MV-4-11 (cell line): ENCODE measurements around the gene GPBAR1.

ENCODE experiments used
- DNase-seq: peaks from one replicate; lab custom pipeline; 2025; lab: John Stamatoyannopoulos, UW

The GPBAR1 gene

GRCh38 chr2:218244204-218244603 is 16.6 kb upstream of the GPBAR1 start:
- no peak for DNase-seq

- no peak for DNase-seq
Observed at GRCh38 chr2:218244665-218245064, 16.1 kb upstream of the GPBAR1 start.

GRCh38 chr2:218245214-218245613 is 15.6 kb upstream of the GPBAR1 start:
- DNase-seq = peak; percentile 27

- DNase-seq = no peak
Observed at GRCh38 chr2:218249691-218250090, 11.1 kb upstream of the GPBAR1 start.

GRCh38 chr2:218252509-218253231 is 8.1 kb upstream of the GPBAR1 start:
- peak; percentile 80 for DNase-seq

- no peak for DNase-seq
Observed at GRCh38 chr2:218253232-218253625, 7.6 kb upstream of the GPBAR1 start.

GRCh38 chr2:218255446-218255845 is 5.4 kb upstream of the GPBAR1 start:
- no peak for DNase-seq

- no peak for DNase-seq
Observed at GRCh38 chr2:218256612-218257350, 4.0 kb upstream of the GPBAR1 start.

- peak; percentile 99 for DNase-seq
Observed at GRCh38 chr2:218257390-218257981, 3.3 kb upstream of the GPBAR1 start.

- peak; percentile 68 for DNase-seq
Observed at GRCh38 chr2:218259099-218259961, 1.5 kb upstream of the GPBAR1 start.

GRCh38 chr2:218260166-218260565 is 649 bp upstream of the GPBAR1 start:
- no peak for DNase-seq

- DNase-seq = peak; percentile 80
Observed at GRCh38 chr2:218261423-218262236, 815 bp downstream of the GPBAR1 start.

- no peak for DNase-seq
Observed at GRCh38 chr2:218262237-218262600, 1.4 kb downstream of the GPBAR1 start.

- no peak for DNase-seq
Observed at GRCh38 chr2:218262631-218263586, 2.1 kb downstream of the GPBAR1 start.

GRCh38 chr2:218263817-218264641 is 3.2 kb downstream of the GPBAR1 start:
- peak; percentile 6 for DNase-seq

- no peak for DNase-seq
Observed at GRCh38 chr2:218264773-218265561, 4.2 kb downstream of the GPBAR1 start.

- DNase-seq = no peak
Observed at GRCh38 chr2:218265626-218266025, 4.8 kb downstream of the GPBAR1 start.

- no peak for DNase-seq
Observed at GRCh38 chr2:218266316-218266979, 5.6 kb downstream of the GPBAR1 start.
